Upper lobe of left lung (tissue), 4 donors: ENCODE data around the gene MRPS34.

ENCODE experiments used
- POLR2A ChIP-seq, 4 donors: fragments of 450-650 bp; IDR thresholded peaks; one replicate each; pipeline ENCODE4 v1.5.1; 2016 to 2017; ENCODE audit warnings: antibody characterized with exemption in 4 of 4, mild to moderate bottlenecking in 2 of 4
- POLR2AphosphoS5 ChIP-seq, 2 donors: sonication (generic); formaldehyde crosslinking; IDR thresholded peaks; one replicate each; pipeline ENCODE4 v1.5.1; 2017; ENCODE audit warnings: antibody characterized with exemption in 2 of 2
- TF ChIP-seq, protein P1 (sequence below), 6 experiments: fragments of 450-650 bp in 4 of 6; fragments of 200-600 bp in 2 of 6; sonication (generic) in 2 of 6; IDR thresholded peaks; one replicate each; pipeline ENCODE4 v1.5.1; 2016 to 2019; ENCODE audit warnings: antibody characterized with exemption in 6 of 6

DNA sequence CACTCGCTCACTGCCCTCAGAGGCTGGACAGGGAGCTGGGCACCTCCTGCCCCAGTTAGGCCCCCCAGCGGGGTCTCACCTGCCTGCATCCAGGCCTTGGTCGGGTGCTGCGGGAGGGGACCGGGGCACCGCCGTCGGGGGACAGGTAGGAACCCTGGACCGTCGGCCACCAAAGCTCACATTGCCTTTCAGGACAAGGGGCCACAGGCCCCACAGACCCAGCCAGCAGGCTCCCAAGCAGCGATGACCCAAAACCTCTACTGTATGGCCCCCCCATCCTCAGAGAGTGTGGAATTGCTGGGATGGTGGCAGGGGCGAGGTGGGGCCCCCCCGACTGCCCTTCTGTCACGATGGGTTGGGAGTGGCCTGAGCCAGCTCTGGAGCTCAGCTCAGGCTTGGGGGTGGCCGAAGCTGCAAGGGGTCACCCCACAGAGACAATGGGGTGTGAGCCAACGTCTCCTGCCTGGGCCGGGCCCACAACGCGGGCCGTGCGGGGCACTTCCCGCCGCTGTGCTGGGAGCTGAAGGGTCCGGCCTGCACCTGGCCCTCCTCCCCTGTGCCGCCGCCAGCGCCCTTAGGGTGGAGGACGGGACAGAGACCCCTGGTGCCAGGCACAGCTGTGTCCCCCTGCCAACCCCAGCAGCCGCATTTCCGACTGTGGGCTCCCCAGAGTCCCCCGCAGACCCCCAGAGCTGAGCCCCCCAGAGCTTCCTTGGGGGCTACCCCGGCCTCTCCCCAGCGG, 20.1 kb upstream of the MRPS34 start:
- TF ChIP-seq, protein P1, sequence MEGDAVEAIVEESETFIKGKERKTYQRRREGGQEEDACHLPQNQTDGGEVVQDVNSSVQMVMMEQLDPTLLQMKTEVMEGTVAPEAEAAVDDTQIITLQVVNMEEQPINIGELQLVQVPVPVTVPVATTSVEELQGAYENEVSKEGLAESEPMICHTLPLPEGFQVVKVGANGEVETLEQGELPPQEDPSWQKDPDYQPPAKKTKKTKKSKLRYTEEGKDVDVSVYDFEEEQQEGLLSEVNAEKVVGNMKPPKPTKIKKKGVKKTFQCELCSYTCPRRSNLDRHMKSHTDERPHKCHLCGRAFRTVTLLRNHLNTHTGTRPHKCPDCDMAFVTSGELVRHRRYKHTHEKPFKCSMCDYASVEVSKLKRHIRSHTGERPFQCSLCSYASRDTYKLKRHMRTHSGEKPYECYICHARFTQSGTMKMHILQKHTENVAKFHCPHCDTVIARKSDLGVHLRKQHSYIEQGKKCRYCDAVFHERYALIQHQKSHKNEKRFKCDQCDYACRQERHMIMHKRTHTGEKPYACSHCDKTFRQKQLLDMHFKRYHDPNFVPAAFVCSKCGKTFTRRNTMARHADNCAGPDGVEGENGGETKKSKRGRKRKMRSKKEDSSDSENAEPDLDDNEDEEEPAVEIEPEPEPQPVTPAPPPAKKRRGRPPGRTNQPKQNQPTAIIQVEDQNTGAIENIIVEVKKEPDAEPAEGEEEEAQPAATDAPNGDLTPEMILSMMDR (IDR thresholded peaks at IDR 0.05) = no peak
- TF ChIP-seq POLR2AphosphoS5 (IDR thresholded peaks at IDR 0.05) (no peak), POLR2A (IDR thresholded peaks at IDR 0.05) (no peak)
